Measurements from ENCODE around the gene PRKD2.

- TF ChIP-seq POLR2A (IDR thresholded peaks at IDR 0.05) (no peak), CTCF (IDR thresholded peaks at IDR 0.05) (no peak)
Measured at GRCh38 chr19:46725859-46726393, 9.0 kb upstream of the PRKD2 start.

Measured in Peyer's patch (tissue), 4 donors.